GM15510 (cell line): ENCODE data around the gene EXD2.

Experiments used
- POLR2A ChIP-seq: IDR thresholded peaks from 3 replicates; pipeline ENCODE4 v1.6.1; 2011; ENCODE audit warnings: borderline replicate concordance; ENCODE audit not compliant: insufficient read length; ENCODE audit errors: extremely low read depth

EXD2 gene

GRCh38 chr14:69275331-69275730 is 84.0 kb downstream of the EXD2 start:
- TF ChIP-seq POLR2A: no peak

GRCh38 chr14:69280746-69281291 is 89.5 kb downstream of the EXD2 start:
- TF ChIP-seq POLR2A: no peak

- no peak for TF ChIP-seq POLR2A
These were observed 90.3 kb downstream of the EXD2 start for GRCh38 chr14:69281450-69282169.

- no peak for TF ChIP-seq POLR2A
These were observed 91.2 kb downstream of the EXD2 start for GRCh38 chr14:69282448-69282847.

GRCh38 chr14:69284170-69284569 is 92.9 kb downstream of the EXD2 start:
- TF ChIP-seq POLR2A: no peak

- TF ChIP-seq POLR2A: no peak
These were observed 94.5 kb downstream of the EXD2 start for GRCh38 chr14:69285661-69286255.

GRCh38 chr14:69287098-69288010 is 96.1 kb downstream of the EXD2 start:
- no peak for TF ChIP-seq POLR2A

GRCh38 chr14:69288011-69288771 is 96.9 kb downstream of the EXD2 start:
- TF ChIP-seq POLR2A: no peak

GRCh38 chr14:69288956-69289705 is 97.8 kb downstream of the EXD2 start:
- TF ChIP-seq POLR2A: no peak

- no peak for TF ChIP-seq POLR2A
These were observed 98.7 kb downstream of the EXD2 start for GRCh38 chr14:69289811-69290520.

GRCh38 chr14:69291396-69291795 is 100.1 kb downstream of the EXD2 start:
- no peak for TF ChIP-seq POLR2A

- TF ChIP-seq POLR2A: no peak
These were observed 100.7 kb downstream of the EXD2 start for GRCh38 chr14:69291891-69292561.
